Sciatic nerve (tissue), 2 donors: Measurements from ENCODE around the gene ATP9B. TPM values are rescaled to one million over a fixed set of nuclear protein-coding genes. Genes with fewer than 3 reads are reported as not detected.
A peak's percentile ranks its signal among the peaks of the same experiment; 100 is the strongest.
"Not testable (repeated sequence)": the region's sequence is repeated elsewhere in the genome, so short reads cannot be mapped to it uniquely, and the experiment has no call there.

Experiments used
- ATAC-seq: fragments of 200-7000 bp; cut with Tn5 transposase; one replicate; pipeline ENCODE4 v1.9.1; 2020; ENCODE audit warnings: mild to moderate bottlenecking, moderate library complexity
- DNase-seq: peaks from one replicate; pipeline ENCODE4 v3.0.0-alpha.2; 2020; ENCODE audit warnings: low spot score
- intact Hi-C: fragments of 100-400 bp; cut with DNase I; formaldehyde crosslinking; loops from one replicate; pipeline ENCODE4 v1.14.2; 2022
- total RNA-seq: library from RNA; stranded (reverse); fragmentation: NEBNext Ultra II Directional; extraction: Animal tissue kit (Norgen Biotek cat#: 25700); gene quantifications from one replicate; pipeline ENCODE4 v1.2.1, GENCODE V29; 2021
- donor health status: DM: no; HTN: no; CAD: no.
- donor health status: DM: no; HTN: no; CAD: no.

ATP9B gene
- total RNA-seq, 1 donor from 2014 or later: 67.4 TPM

- DNase-seq: no peak
- intact Hi-C loops: no loop called here
These were observed 1.3 kb downstream of the ATP9B start for GRCh38 chr18:79070486-79070885.

GRCh38 chr18:79071037-79071436, 1.8 kb downstream of the ATP9B start:
- no peak for DNase-seq
- intact Hi-C loops: no loop called here

More at GRCh38 chr18:79070486-79070885, 1.3 kb downstream of the ATP9B start:
- no peak for ATAC-seq

GRCh38 chr18:79071503-79072210, 2.5 kb downstream of the ATP9B start:
- ATAC-seq (no peak), DNase-seq (no peak)
- intact Hi-C loops: no loop called here

More at GRCh38 chr18:79071037-79071436, 1.8 kb downstream of the ATP9B start:
- ATAC-seq: no peak

- ATAC-seq, DNase-seq, intact Hi-C loops: not testable (repeated sequence)
These were observed 3.5 kb downstream of the ATP9B start for GRCh38 chr18:79072655-79073054.

GRCh38 chr18:79077181-79077580, 8.0 kb downstream of the ATP9B start:
- ATAC-seq: no peak
- DNase-seq: no peak
- intact Hi-C loops: no loop called here

GRCh38 chr18:79078791-79079190, 9.6 kb downstream of the ATP9B start:
- intact Hi-C loops, ATAC-seq, DNase-seq: not testable (repeated sequence)

GRCh38 chr18:79092874-79093273, 23.7 kb downstream of the ATP9B start:
- intact Hi-C loops: no loop called here
- ATAC-seq (no peak), DNase-seq (no peak)

- DNase-seq (no peak), ATAC-seq (no peak)
- intact Hi-C loops: no loop called here
These were observed 24.8 kb downstream of the ATP9B start for GRCh38 chr18:79093986-79094385.

- ATAC-seq: no peak
- no peak for DNase-seq
- intact Hi-C loops: no loop called here
These were observed 26.0 kb downstream of the ATP9B start for GRCh38 chr18:79095216-79095615.

GRCh38 chr18:79100944-79101343, 31.8 kb downstream of the ATP9B start:
- ATAC-seq: no peak

GRCh38 chr18:79102886-79103285, 33.7 kb downstream of the ATP9B start:
- intact Hi-C loops: no loop called here
- ATAC-seq (no peak), DNase-seq (no peak)

More at GRCh38 chr18:79100944-79101343, 31.8 kb downstream of the ATP9B start:
- intact Hi-C loops: no loop called here
- DNase-seq: no peak

- ATAC-seq: no peak
- intact Hi-C loops: no loop called here
- no peak for DNase-seq
These were observed 34.9 kb downstream of the ATP9B start for GRCh38 chr18:79104137-79104536.

GRCh38 chr18:79105455-79105854, 36.3 kb downstream of the ATP9B start:
- no peak for DNase-seq
- intact Hi-C loops: no loop called here
- no peak for ATAC-seq

GRCh38 chr18:79106084-79106483, 36.9 kb downstream of the ATP9B start:
- no peak for ATAC-seq
- intact Hi-C loops: no loop called here
- no peak for DNase-seq

GRCh38 chr18:79107886-79108285, 38.7 kb downstream of the ATP9B start:
- no peak for ATAC-seq
- no peak for DNase-seq
- intact Hi-C loops: no loop called here

GRCh38 chr18:79108549-79109215, 39.5 kb downstream of the ATP9B start:
- DNase-seq (no peak), ATAC-seq (peak; percentile 52)
- intact Hi-C loops: no loop called here

GRCh38 chr18:79111483-79111882, 42.3 kb downstream of the ATP9B start:
- intact Hi-C loops: no loop called here
- ATAC-seq (no peak), DNase-seq (no peak)

GRCh38 chr18:79117385-79117784, 48.2 kb downstream of the ATP9B start:
- ATAC-seq (peak; percentile 52), DNase-seq (no peak)
- intact Hi-C loops: no loop called here

- DNase-seq (no peak), ATAC-seq (no peak)
- intact Hi-C loops: no loop called here
These were observed 48.6 kb downstream of the ATP9B start for GRCh38 chr18:79117788-79118187.

- intact Hi-C loops: no loop called here
- DNase-seq (no peak), ATAC-seq (no peak)
These were observed 49.6 kb downstream of the ATP9B start for GRCh38 chr18:79118797-79119196.
